CD4-positive, alpha-beta T cell treated with Interferon gamma for 1 hour (primary cell): ENCODE measurements around the gene MDH1B.
"Not testable (repeated sequence)": the region's sequence is repeated elsewhere in the genome, so short reads cannot be mapped to it uniquely, and the experiment has no call there.

Source experiments
- DNase-seq: peaks from one replicate; pipeline ENCODE4 v3.0.0-alpha.2; 2020

MDH1B gene

DNA sequence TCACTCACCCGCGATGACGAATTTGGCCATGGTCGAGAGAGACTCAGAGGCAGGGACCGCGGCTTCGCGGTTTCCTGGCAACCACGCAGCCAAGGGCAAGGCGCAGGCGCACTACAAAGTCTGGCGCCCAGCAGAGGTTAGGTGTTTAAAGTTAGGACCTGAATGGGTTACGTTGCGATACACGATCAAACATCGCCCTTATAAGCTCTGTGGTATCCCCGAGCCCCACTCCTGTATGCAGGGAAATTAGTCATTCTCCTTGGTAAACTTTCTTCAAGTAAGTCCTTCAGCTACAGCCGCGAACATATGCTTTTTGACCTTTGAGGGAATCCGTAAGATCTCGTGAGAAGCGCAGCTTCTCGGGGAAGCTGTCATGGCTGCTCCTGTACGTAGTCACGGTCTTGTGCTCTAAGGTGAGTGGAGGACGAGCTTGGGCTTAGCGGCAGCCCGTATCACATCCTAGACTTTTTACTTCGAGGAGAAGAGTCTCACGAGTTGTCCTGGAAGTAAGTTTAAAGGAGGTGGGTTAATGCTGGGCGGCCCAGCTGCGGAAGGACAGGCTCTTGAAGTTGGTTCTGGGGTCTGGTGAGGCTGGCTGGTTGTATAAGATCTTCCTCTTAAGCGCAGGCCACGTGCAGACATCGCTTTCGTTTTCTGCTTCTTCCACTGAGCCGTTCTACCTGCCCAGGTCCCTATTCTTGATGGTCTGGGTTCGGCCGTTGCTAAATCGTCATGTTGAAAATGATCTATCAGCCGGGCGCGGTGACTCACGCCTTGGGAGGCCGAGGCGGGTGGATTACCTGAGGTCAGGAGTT lies at the start of gene MDH1B, which contains the start of gene FASTKD2:
TSS of gene MDH1B (minus strand) at position 87 of the 815 bp plus-strand sequence. CDS start at position 30, 57 bp downstream.
TSS of gene FASTKD2 (plus strand) at position 365 of the 815 bp plus-strand sequence. CDS start 1,088 bp downstream, outside the sequence.
- peak; percentile 87 for DNase-seq

DNA sequence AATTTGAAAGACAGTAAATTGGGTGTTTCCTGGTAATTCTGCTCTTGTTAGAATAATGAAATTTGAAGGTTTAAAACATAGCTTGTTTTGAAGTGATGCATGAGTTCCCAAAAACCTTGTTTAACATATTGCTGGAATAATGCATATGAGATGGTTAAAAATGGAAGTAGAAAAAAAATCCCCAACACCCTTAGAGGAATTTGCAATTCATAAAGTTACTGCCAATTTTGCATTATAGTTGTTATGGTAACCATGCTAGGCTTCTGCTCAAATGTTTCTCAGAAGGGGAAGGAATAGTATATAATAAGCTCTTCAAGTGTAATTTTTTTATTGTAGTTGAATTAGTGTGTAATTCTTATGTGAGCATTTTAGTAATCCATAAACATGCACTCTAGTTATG lies 49.4 kb upstream of the MDH1B start:
- DNase-seq = no peak

DNA sequence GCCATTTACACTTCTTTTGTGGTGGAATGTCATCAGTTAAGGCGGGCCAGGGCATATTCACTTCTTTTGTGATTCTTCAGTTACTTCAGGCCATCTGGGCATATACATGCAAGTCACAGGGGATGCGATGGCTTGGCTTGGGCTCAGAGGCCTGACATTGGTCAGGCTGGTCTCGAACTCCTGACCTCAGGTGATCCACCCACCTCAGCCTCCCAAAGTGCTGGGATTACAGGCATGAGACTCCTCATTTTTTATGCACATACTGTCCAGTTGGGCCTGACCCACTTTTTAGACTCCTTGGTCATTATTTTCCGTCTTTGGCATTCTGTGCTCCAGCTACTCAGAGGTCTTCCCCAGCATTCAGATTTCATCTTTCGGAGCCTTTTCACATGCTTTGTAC lies 47.3 kb upstream of the MDH1B start:
- not testable (repeated sequence) for DNase-seq

DNA sequence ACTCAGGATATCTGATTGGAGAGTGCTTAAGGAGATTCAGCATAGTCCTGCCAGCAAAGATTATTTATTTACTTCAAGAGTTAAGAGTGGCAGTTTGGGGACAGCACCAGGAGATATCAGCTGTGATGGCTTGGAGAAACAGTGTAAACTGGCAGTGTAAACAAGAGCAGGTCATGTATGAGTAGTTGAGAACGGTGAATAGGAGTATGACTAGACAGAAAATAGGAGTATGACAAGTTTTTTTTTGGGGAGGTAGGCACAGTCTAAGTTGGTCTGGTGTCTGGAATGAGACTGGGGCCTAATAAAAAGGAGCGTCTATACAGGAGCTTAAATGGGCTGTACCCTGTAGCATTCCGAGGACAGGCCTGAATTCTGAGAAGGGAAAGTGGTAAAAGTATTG lies 42.5 kb upstream of the MDH1B start:
- not testable (repeated sequence) for DNase-seq

DNA sequence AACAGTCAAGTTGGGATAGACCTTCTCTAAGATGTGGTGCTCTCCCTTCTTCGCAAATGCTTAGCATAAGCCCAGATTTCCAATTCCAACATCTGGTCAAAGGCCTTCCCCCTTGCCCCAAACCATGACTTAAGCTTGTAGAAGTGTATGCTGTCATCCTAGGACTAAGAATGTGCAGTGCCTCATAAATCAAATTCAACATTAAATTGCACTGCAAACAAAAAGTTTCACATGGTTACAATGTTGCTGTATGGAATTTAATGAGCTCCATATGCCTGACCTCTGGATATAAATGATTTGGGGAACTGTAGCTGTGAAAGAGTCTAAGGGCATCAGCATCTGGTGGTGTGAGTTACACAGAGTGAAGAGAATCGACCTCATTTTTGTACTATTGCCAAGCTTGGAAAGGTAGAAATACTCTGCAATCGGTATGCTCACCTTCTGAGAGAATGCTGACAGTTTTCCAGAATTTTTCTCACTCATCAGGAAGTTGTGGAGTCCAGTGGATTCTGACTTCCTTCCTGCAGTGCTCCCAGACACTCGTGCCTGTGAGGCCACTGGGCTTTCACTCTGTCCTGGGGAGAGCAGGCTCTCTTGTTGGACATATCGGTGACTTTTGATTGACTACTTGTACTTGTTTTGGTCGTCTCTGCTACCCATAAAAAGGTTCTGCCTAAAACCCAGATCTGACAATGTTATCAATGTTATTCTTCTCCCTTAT lies 40.9 kb upstream of the MDH1B start:
- no peak for DNase-seq

DNA sequence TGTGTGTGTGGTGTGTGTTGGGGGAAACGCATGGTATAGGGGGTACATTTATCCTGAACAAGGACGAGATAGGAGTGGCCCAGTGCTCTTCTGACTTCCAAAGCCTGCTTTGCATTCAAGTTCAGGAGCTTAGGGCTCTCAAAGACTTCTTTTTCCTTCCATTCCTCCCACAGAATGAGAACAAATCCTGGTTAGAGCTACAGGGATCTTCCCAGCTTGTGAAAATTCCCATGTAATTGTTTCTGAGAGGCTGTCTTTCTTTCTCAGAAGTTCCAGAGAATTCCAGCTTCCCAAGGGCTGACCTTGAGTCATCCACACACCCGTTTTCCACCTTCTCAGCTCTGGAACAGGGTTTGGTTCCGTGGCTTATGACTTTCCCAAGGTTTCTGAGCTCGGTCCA lies 39.2 kb upstream of the MDH1B start:
- DNase-seq = no peak

DNA sequence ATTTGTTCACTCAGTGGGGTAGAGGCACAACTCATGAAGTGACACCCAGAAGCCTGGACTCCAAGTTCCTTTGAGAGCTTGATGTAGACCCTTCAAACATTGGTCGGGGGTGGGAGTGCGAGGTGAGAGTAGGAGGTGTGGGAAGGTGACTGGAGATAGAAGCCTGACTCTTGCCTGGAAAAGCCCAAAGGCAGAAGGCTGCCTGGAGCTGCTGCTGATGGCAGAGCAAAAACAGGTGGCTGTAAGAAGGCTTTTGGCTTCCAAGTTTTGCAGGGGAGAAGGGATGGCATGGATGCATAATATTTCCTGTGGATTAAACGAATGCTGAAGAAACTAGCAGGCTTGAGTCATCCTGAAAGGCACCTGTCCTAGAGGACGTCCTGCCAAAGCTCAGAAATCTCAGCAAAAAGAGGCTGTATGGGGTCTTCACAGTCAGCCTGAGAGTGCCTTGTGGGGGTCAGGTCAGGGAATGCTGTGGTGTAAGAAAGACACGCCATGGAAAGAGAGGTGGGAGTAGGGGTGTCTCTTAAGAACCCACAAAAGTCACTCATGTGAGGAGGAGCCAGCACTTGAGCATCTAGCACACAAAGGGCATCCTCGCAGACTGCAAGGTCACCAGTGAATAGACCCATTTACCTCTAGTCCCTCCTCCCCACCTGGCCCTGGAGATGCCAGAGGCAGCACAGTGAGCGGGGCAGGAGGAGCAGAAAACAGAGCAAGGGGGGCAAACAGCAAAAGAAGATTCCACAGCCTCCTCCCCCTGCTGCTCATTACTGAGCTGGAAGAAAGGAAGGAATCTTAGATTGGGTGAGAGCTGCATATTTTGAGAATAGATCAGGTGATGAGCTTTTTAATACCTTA lies 37.8 kb upstream of the MDH1B start:
- no peak for DNase-seq

DNA sequence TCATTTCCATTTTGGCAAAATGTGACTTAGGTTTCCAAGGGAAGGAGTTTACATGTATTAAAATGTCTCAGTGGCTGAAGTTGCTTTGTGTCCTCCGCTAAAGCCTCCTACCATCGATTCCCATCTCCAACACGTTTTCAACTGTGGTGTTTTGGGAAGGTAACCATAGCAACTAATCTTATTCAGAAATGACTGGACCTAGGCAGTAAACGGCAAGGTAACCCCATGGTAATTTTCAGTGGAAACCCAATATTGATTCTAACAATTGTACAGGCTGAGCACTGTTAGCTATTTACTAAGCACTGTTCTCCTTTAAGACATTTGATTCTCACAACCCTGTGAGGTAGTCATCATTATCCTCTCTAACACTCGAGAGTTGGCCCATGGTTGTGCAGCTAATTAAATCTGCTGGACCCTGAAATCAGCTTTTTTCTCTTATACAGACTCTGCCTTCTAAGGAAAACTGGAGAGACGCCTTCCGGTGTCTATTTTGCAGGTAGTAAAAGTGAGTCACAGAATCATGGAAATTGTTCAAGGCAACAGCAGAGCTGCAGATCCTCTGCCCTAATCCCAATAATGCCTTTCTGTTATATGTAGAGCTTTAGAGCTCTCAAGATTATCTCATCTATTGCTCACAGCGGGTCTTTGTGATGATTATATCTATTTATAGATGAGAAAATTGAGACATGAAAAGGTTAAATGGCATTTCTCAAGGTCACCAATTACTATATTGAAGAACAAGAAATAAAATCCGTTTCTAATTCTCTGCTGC lies 36.5 kb upstream of the MDH1B start:
- no peak for DNase-seq

DNA sequence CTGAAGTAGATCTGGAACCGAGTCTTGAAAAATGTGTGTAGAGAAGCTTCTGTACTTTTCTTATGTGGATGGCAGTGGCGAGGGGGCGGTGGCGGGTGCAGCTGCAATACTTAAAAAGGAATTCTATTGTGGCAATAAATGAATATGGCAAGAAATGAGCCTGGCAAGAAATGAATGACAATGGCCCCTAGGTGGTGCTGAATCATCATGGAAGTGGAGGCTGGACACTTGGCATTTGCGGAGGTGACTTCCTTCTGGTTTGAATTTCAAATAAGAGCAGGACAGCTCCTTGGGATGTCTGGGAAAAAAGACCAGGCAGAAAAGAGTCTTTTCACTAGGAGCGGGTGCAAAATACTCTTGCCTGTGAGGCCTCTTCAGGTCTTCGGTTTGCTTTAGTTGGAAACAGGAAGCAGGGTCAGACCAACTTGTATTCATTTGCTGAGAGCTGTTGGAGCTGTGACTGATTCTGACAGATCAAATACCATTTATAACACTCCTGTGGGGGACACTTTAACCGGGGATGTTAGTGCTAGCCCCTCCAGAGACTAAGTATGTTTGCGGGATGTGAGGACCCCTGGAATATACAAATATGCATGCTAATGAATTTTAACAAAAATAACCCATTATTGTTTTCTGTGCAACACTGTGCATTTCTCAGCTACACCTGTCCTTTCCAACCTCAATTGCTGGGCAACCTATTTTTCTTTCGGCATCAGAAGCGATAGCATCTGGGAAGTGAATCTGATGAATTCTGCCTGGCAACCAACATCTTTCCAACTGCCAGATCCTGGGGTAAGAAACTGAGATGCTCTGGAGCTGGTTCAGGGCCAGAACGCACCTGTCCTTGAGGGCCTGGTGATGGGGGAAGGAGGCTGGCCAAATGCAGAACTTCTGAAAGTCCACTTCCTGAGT lies 35.6 kb upstream of the MDH1B start:
- peak; percentile 16 for DNase-seq

DNA sequence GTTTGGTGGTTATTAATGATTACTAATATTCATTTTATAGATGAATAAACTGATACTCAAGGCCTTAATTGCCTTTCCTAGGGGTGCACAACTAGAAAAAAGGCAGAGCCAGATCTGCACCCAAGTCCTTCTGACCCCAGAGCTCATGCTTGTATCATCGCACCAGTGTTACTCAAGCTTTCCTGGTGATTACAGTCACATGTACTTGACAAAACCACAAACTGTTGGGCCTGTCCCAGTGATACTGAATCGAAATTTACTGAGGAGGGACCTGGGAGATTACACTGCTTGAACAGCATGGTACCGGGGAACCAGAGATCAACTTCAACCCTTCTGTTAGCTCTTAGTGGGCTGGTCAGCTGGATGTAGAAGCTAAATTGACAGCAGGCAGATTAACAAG lies 34.0 kb upstream of the MDH1B start:
- DNase-seq = no peak

DNA sequence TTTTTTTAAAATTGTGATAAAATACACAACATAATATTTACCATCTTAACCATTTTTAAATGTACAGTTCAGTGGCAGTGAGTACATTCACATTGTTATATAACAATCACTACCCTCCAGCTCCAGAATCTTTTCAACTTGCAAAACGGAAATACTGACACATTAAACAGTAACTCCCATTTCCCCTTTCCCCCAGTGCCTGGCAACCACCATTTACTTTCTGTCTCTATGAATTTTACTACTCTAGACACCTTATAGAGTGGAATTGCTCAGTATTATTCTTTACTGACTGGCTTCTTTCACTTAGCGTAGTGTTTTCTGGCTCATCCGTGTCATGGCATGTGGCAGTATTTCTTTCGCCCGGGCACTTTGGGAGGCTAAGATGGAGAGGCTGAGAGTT lies 32.9 kb upstream of the MDH1B start:
- DNase-seq = no peak

DNA sequence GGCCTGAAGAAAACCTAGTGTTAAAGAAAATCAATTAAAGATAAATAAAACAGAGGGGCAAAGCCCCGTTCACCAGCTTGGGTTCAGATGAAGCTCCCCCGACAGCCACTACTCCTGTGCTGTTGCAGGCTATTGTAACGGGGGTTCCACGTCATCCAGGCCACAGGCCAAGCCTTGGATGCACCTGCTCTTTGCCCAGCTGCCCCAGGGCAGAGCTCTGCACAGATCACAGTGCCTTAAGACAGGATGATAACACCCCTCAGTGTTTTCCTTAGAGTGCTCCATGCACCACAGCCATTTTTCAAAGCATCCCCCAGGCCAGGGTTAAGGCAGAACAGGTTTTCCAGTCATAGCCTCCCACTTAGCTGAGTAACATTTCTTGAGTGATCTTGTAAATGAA lies 32.2 kb upstream of the MDH1B start:
- no peak for DNase-seq

DNA sequence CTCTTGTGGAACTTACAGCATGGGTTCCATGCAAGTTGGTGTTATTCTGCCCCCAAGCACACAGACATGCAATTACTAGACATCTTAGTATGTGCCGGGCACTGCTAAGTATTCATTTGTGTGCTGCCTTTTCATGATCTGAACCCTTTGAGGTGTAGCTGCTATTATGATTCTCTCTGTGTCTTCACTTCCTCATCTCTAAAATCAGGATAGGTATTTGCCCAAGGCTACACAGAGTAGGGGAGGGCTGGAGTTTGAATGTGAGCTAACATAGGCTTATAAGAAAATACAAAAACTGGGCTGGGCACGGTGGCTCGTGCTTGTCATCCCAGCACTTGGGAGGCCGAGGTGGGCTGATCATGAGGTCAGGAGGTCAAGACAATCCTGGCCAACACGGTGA lies 27.5 kb upstream of the MDH1B start:
- no peak for DNase-seq

DNA sequence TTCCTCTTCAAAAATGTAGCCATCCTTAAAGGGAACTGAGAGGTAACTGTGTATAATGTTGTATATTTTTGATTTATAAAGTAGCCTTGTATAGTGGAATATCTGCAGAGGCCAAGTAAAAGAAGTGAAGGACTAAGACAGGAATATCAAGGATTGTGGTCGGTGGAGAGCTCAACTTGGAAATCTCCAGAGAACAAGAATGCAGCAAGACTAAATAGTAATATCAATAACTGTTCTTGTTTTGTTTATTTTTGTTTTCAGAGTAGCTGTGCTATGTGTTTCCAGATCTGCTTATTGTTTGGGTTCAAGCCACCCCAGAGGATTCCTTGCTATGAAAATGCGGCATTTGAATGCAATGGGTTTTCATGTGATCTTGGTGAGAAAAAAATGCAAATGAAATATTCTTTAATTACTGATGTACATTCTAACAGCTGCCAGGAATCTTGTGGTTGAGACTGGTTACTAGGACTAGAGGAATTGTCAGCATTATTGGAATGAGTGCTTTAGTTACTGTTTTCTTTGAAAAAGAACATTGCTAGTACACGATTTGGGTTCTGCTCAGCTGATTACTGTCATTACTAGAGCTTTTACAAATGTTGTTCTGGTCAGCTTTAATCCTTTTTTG lies 25.3 kb upstream of the MDH1B start:
- no peak for DNase-seq

DNA sequence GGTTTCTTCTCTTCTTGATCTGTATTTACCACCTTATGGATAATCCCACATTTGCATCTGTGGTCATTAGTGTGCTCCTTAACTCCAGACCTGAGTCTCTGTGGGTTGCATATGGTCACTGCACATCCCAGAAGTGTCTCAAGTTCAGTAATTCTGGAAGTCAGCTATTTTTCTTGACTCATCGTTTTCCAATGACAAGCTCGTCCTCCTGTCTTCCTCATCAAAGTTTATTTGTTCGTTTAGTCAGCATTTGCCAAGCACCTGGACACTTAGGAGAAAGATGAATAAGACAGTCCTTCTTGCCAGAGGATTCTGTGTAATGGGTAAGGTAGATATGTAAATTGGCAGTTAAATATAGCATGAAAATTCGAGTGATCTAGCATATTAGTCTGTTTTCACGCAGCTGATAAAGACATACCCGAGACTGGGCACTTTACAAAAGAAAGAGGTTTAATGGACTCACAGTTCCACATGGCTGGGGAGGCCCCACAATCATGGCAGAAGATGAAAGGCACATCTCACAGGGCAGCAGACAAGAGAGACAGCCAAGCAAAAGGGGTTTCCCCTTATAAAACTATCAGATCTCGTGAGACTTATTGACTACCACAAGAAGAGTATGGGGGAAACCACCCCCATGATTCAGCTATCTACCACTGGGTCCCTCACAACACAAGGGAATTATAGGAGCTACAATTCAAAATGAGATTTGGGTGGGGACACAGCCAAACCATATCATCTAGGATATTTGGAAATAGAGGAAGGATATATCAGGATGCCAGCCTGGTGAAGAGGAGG lies 19.6 kb upstream of the MDH1B start:
- no peak for DNase-seq

DNA sequence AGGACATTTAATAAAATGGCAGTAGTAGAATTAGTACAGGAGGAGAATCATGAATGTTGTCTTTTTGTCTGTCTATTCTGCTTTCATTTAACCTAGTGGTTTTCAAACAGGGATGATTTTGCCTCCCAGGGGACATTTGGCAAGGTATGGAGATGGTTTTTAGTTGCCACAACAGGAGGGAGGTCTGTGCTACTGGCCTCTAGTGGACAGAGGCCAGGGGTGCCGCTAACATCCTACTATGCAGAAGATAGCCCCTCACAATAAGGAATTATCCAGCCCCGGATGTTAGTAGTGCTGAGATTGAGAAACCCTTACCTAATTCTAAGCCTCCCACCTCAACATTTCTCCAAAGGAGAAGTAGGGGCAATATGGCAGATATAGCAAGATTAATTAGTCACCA lies 18.6 kb upstream of the MDH1B start:
- no peak for DNase-seq

DNA sequence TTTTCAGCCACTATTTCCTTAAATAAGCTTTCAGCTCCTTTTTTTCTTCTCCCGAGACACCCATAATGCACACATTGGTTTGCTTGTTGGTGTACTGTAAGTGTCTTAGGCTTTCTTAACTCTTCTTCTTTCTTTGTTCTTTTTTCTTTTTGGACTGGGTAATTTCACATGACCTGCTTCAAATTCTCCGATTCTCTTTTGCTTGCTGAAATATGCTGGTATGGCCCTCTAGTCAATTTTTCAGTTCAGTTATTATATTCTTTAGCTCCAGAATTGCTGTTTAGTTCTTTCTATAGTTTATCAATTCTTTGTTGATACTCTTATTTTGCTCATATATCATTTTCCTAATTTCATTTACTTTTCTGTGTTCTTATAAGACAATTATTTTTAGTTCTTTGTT lies 15.5 kb upstream of the MDH1B start:
- DNase-seq = no peak

DNA sequence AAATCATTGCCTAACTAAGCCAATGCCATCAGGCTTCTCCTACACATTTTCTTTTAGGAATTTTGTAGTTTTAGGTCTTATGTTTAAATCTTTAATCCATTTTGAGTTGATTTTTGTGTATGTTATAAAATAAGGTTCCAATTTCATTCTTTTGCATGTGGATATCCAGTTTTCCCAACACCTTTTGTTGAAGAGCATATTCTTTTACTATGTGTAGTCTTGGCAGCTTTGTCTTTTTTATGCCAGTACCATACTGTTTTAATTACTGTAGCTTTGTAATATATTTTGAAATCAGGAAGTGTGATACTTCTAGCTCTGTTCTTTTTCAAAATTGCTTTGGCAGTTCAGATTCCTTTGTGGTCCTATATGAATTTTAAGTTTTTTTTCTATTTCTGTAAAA lies 11.3 kb upstream of the MDH1B start:
- no peak for DNase-seq

DNA sequence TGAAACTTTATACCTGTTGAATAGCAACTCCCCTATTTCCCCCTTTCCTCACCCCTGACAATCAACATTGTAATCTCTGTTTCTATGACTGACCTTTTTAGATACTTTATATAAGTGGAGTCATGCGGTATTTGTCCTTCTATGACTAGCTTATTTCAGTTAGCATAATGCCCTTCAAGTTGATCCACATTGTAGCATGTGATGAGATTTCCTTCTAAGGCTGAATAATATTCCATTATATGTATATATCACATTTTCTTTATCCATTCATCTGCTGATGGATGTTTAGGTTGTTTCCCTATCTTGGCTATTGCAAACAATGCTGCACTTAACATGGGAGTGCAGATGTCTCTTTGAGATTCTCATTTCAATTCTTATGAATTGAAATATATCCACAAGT lies 9.7 kb upstream of the MDH1B start:
- no peak for DNase-seq
